ENCODE measurements around the gene ODF2. TPM values are rescaled to one million over a fixed set of nuclear protein-coding genes. Genes with fewer than 3 reads are reported as not detected.

ODF2 gene
- total RNA-seq, 1 experiment from 2014 or later: 46.8 TPM

- H2AFZ ChIP-seq (ENCODE audit: low read depth, low read length, poor library complexity, severe bottlenecking): no peak overlapping the region
- POLR2A ChIA-PET: interaction anchor here (0.7 to 1.4 kb wide), 3 partner anchors 20 to 408 kb away, joined by 3 to 4 read pairs (median 3); no protein-coding TSS in a partner anchor
- H3K9me3 ChIP-seq (ENCODE audit: control insufficient read depth in 1 of 2, insufficient read depth in 1 of 2, low read depth in 1 of 2, low read length in 2 of 2): no peaks in the 10 kb centered on the region
- H4K20me1 ChIP-seq (ENCODE audit: insufficient read depth): no peaks in the 10 kb centered on the region
- CTCF ChIA-PET: interaction anchor here (0.9 to 2.7 kb wide), 13 partner anchors 8 to 216 kb away, joined by 3 to 21 read pairs (median 9); no protein-coding TSS in a partner anchor
- intact Hi-C loops (cut with micrococcal nuclease): no loop called here
- no peaks in the 10 kb centered on the region for H3K36me3 ChIP-seq (ENCODE audit: control insufficient read depth in 1 of 2, insufficient read depth in 2 of 2, low read length in 2 of 2)
- H3K4me1 ChIP-seq (ENCODE audit: control insufficient read depth in 1 of 2, insufficient read depth in 2 of 2, low read length in 2 of 2): peaks cover 31 to 57% of the 10 kb centered on the region in 2 experiments
- no TSS peak for BruUV-seq (replicated peaks)
- peak overlapping the region; percentile 78; the same call in 1 of the 2 replicates for H3K9ac ChIP-seq (ENCODE audit: low read length)
- H3K27ac ChIP-seq (ENCODE audit: low read depth, low read length): no peak overlapping the region
- H3K4me2 ChIP-seq (ENCODE audit: low read length): peak overlapping the region; percentile 94
- DNase-seq (ENCODE audit: low read depth, low spot score): no peak
- TF ChIP-seq TCF7L2 (IDR thresholded peaks at IDR 0.05; ENCODE audit: borderline replicate concordance, extremely low read depth, insufficient read depth, insufficient read length) (peak; percentile 5), ZFX (IDR thresholded peaks at IDR 0.05) (no peak)
- ATAC-seq: no peak
- no peak overlapping the region; a peak in 1 of 4 replicates for H3K4me3 ChIP-seq (replicated peaks in 1 of 2; ENCODE audit: low read depth in 1 of 2, low read length in 2 of 2)
- no peaks in the 10 kb centered on the region for H3K79me2 ChIP-seq (ENCODE audit: insufficient read depth, low read length)
- H3K27me3 ChIP-seq (ENCODE audit: insufficient read depth, low read length): no peaks in the 10 kb centered on the region
- H3K9me2 ChIP-seq (ENCODE audit: insufficient read depth): no peaks in the 10 kb centered on the region
- RAD21 ChIA-PET (ENCODE audit: low non-redundant PET in 1 of 2, low total read pairs in 2 of 2, uncharacterized antibody in 2 of 2, unreplicated experiment in 2 of 2): interaction anchor here (0.8 to 1.5 kb wide), 3 partner anchors 19 to 124 kb away, joined by 3 to 8 read pairs (median 3); no protein-coding TSS in a partner anchor
Measured at GRCh38 chr9:128419061-128419925, 36.5 kb upstream of the ODF2 start.

GRCh38 chr9:128420060-128420650, 35.7 kb upstream of the ODF2 start:
- RAD21 ChIA-PET (ENCODE audit: low non-redundant PET in 1 of 2, low total read pairs in 2 of 2, uncharacterized antibody in 2 of 2, unreplicated experiment in 2 of 2): interaction anchor here (0.8 to 1.5 kb wide), 4 partner anchors 18 to 125 kb away, joined by 3 to 8 read pairs (median 3); no protein-coding TSS in a partner anchor
- Histone ChIP-seq H3K27ac (ENCODE audit: low read depth, low read length) (peak overlapping the region; percentile 78), H3K79me2 (ENCODE audit: insufficient read depth, low read length) (no peaks in the 10 kb centered on the region), H3K4me1 (ENCODE audit: control insufficient read depth in 1 of 2, insufficient read depth in 2 of 2, low read length in 2 of 2) (peaks cover 31 to 51% of the 10 kb centered on the region in 2 experiments), H3K9ac (ENCODE audit: low read length) (peak overlapping the region; percentile 78), H2AFZ (ENCODE audit: low read depth, low read length, poor library complexity, severe bottlenecking) (peak overlapping the region; percentile 93), H4K20me1 (ENCODE audit: insufficient read depth) (no peaks in the 10 kb centered on the region), H3K4me2 (ENCODE audit: low read length) (peak overlapping the region; percentile 94), H3K9me3 (ENCODE audit: control insufficient read depth in 1 of 2, insufficient read depth in 1 of 2, low read depth in 1 of 2, low read length in 2 of 2) (no peaks in the 10 kb centered on the region), H3K4me3 (replicated peaks in 1 of 2; ENCODE audit: low read depth in 1 of 2, low read length in 2 of 2) (peak overlapping the region; percentile 79 to 93), H3K9me2 (ENCODE audit: insufficient read depth) (no peaks in the 10 kb centered on the region), H3K36me3 (ENCODE audit: control insufficient read depth in 1 of 2, insufficient read depth in 2 of 2, low read length in 2 of 2) (no peaks in the 10 kb centered on the region), H3K27me3 (ENCODE audit: insufficient read depth, low read length) (no peaks in the 10 kb centered on the region)
- no peak for DNase-seq (ENCODE audit: low read depth, low spot score)
- CTCF ChIA-PET: interaction anchor here (0.6 to 2.7 kb wide), 19 partner anchors 8 to 864 kb away, joined by 3 to 21 read pairs (median 4); partner anchors contain the start of gene URM1
- TF ChIP-seq POLR2AphosphoS5 (IDR thresholded peaks at IDR 0.05; ENCODE audit: low read depth, low read length): peak; percentile 42; the same call in 1 of the 2 replicates
- TF ChIP-seq CTCF (IDR thresholded peaks at IDR 0.05 in 2 of 3, conservative IDR thresholded peaks at IDR 0.05 in 1 of 3; ENCODE audit: borderline replicate concordance in 1 of 3, insufficient read depth in 1 of 3, low read depth in 2 of 3, low read length in 2 of 3): peak in 2 of 3 experiments; percentile 78 to 80; a peak in 4 of 6 replicates
- peak; percentile 18 for TF ChIP-seq POLR2A (IDR thresholded peaks at IDR 0.05; ENCODE audit: borderline replicate concordance, extremely low read depth, insufficient read depth, insufficient read length)
- no peak for TF ChIP-seq TCF7L2 (IDR thresholded peaks at IDR 0.05; ENCODE audit: borderline replicate concordance, extremely low read depth, insufficient read depth, insufficient read length)
- peak; percentile 30 for TF ChIP-seq YY1 (IDR thresholded peaks at IDR 0.05; ENCODE audit: extremely low read depth, insufficient replicate concordance, low read depth, low read length)
- TF ChIP-seq REST (IDR thresholded peaks at IDR 0.05; ENCODE audit: low read depth): no peak
- no peak for TF ChIP-seq SIN3A (IDR thresholded peaks at IDR 0.05; ENCODE audit: low read depth)
- intact Hi-C loops (cut with micrococcal nuclease): no loop called here
- BruUV-seq (replicated peaks): no TSS peak
- ATAC-seq: peak; percentile 81
- POLR2A ChIA-PET: interaction anchor here (1.1 to 1.8 kb wide), 6 partner anchors 8 to 58 kb away, joined by 3 to 5 read pairs (median 4); partner anchors contain the start of gene ODF2
